Measurements from ENCODE around the gene PCSK5. TPM values are rescaled to one million over a fixed set of nuclear protein-coding genes. Genes with fewer than 3 reads are reported as not detected.

Gene PCSK5
- total and polyA plus RNA-seq, 2 donors (not counting 3 experiments of a cell fraction or from before 2014, with no cell fraction given) = 2.6 to 4.8 TPM

- intact Hi-C loops (cut with micrococcal nuclease) = no loop called here
- no TSS peak for BruUV-seq (replicated peaks)
- H4K20me1 ChIP-seq (replicated peaks; ENCODE audit: control insufficient read depth, extremely low read depth, insufficient read depth, low read length) = no peaks in the 10 kb centered on the region
- no peak for TF ChIP-seq CTCF (IDR thresholded peaks at IDR 0.05; ENCODE audit: extremely low read depth in 1 of 2, insufficient read depth in 1 of 2, low read depth in 1 of 2, low read length in 2 of 2)
- no peak for TF ChIP-seq POLR2A (IDR thresholded peaks at IDR 0.05; ENCODE audit: low read depth, low read length)
- TF ChIP-seq FOS (IDR thresholded peaks at IDR 0.05; ENCODE audit: borderline replicate concordance, insufficient read depth, low read length) = no peak
- TF ChIP-seq EZH2 (IDR thresholded peaks at IDR 0.05; ENCODE audit: borderline replicate concordance, low read depth, low read length, severe bottlenecking) = no peak
- no peak for TF ChIP-seq GATA2 (IDR thresholded peaks at IDR 0.05; ENCODE audit: insufficient read depth, insufficient read length, low read depth, low read length)
- no peak for TF ChIP-seq MAX (IDR thresholded peaks at IDR 0.05; ENCODE audit: insufficient read depth, insufficient read length)
- no peak for TF ChIP-seq MYC (IDR thresholded peaks at IDR 0.05; ENCODE audit: low read depth, low read length)
- TF ChIP-seq POLR2AphosphoS5 (IDR thresholded peaks at IDR 0.05; ENCODE audit: insufficient read depth, low read depth, low read length) = no peak
- TF ChIP-seq JUN (IDR thresholded peaks at IDR 0.05; ENCODE audit: borderline replicate concordance, insufficient read depth, insufficient read length, low read depth) = no peak
- H3K36me3 ChIP-seq (ENCODE audit: control insufficient read depth in 2 of 2, extremely low read depth in 1 of 2, insufficient read depth in 2 of 2, low read length in 2 of 2) = no peaks in the 10 kb centered on the region
- H3K9ac ChIP-seq (replicated peaks; ENCODE audit: extremely low read depth, insufficient read depth, low read length) = no peak overlapping the region
- H3K4me2 ChIP-seq (ENCODE audit: insufficient read depth, low read length) = no peak overlapping the region
- no peaks in the 10 kb centered on the region for H3K4me1 ChIP-seq (ENCODE audit: control insufficient read depth, extremely low read depth, insufficient read depth, low read length)
- POLR2A ChIA-PET = interaction anchor here (0.7 kb wide), 1 partner anchor 16 kb away, joined by 3 read pairs; no protein-coding TSS in a partner anchor
- H3K27ac ChIP-seq (ENCODE audit: insufficient read depth, low read depth, low read length) = no peak overlapping the region
- no peaks in the 10 kb centered on the region for H3K9me3 ChIP-seq (replicated peaks; ENCODE audit: control insufficient read depth, insufficient read depth, low read length)
- H3K27me3 ChIP-seq (ENCODE audit: control insufficient read depth in 2 of 2, insufficient read depth in 2 of 2, low read length in 2 of 2) = no peaks in the 10 kb centered on the region
- dilution Hi-C loops (cut with MboI; ENCODE audit: extremely low pct_ligation_motif_present, low sequenced_read_pairs) = no loop called here
- H3K9me1 ChIP-seq (replicated peaks; ENCODE audit: control insufficient read depth, extremely low read depth, insufficient read depth, low read length) = no peaks in the 10 kb centered on the region
- CTCF ChIA-PET = no interaction called here
- H3K4me3 ChIP-seq (replicated peaks in 1 of 3; ENCODE audit: insufficient read depth in 1 of 3, low read depth in 1 of 3, low read length in 3 of 3) = no peak overlapping the region
- H3K79me2 ChIP-seq (ENCODE audit: control insufficient read depth, insufficient read depth, low read length) = no peaks in the 10 kb centered on the region
- DNase-seq (ENCODE audit: low read depth, low spot score) (no peak), FAIRE-seq (no peak)
- H2AFZ ChIP-seq (ENCODE audit: low read depth, low read length) = no peak overlapping the region
These were observed 211.0 kb downstream of the PCSK5 start for GRCh38 chr9:76101491-76101890.
